Measurements from ENCODE around the gene HIP1.
A peak's percentile ranks its signal among the peaks of the same experiment; 100 is the strongest.
"Not testable (repeated sequence)": the region's sequence is repeated elsewhere in the genome, so short reads cannot be mapped to it uniquely, and the experiment has no call there.

HIP1 gene

GRCh38 chr7:75518842-75519241 is 219.9 kb downstream of the HIP1 start:
- peaks cover 35% of the 10 kb centered on the region for H3K36me3 ChIP-seq (ENCODE audit: control insufficient read depth, insufficient read depth, low read length, severe bottlenecking)
- DNase-seq (ENCODE audit: low read depth); H3K9ac ChIP-seq (ENCODE audit: low read length); H3K4me3 ChIP-seq (ENCODE audit: low read length); H3K9me3 ChIP-seq (ENCODE audit: control insufficient read depth, low read length); H3K27me3 ChIP-seq (replicated peaks; ENCODE audit: control insufficient read depth, insufficient read depth, low read length); H3K4me1 ChIP-seq (ENCODE audit: control insufficient read depth, insufficient read depth, low read length): not testable (repeated sequence)

- not testable (repeated sequence) for H3K9ac ChIP-seq (ENCODE audit: low read length); H3K4me3 ChIP-seq (ENCODE audit: low read length); H3K4me1 ChIP-seq (ENCODE audit: control insufficient read depth, insufficient read depth, low read length); DNase-seq (ENCODE audit: low read depth); H3K36me3 ChIP-seq (ENCODE audit: control insufficient read depth, insufficient read depth, low read length, severe bottlenecking); H3K9me3 ChIP-seq (ENCODE audit: control insufficient read depth, low read length); H3K27me3 ChIP-seq (replicated peaks; ENCODE audit: control insufficient read depth, insufficient read depth, low read length)
Observed at GRCh38 chr7:75509033-75509432, 229.7 kb downstream of the HIP1 start.

- not testable (repeated sequence) for H3K36me3 ChIP-seq (ENCODE audit: control insufficient read depth, insufficient read depth, low read length, severe bottlenecking); H3K4me3 ChIP-seq (ENCODE audit: low read length); H3K9ac ChIP-seq (ENCODE audit: low read length); H3K9me3 ChIP-seq (ENCODE audit: control insufficient read depth, low read length); H3K27me3 ChIP-seq (replicated peaks; ENCODE audit: control insufficient read depth, insufficient read depth, low read length); DNase-seq (ENCODE audit: low read depth); H3K4me1 ChIP-seq (ENCODE audit: control insufficient read depth, insufficient read depth, low read length)
Observed at GRCh38 chr7:75492020-75492419, 246.7 kb downstream of the HIP1 start, which contains the start of gene SPDYE5. SPDYE5 (plus strand) TSS chr7:75492320; CDS start chr7:75494048, 1,728 bp downstream.

- H3K9me3 ChIP-seq (ENCODE audit: control insufficient read depth, low read length); H3K4me1 ChIP-seq (ENCODE audit: control insufficient read depth, insufficient read depth, low read length); H3K36me3 ChIP-seq (ENCODE audit: control insufficient read depth, insufficient read depth, low read length, severe bottlenecking); H3K27me3 ChIP-seq (replicated peaks; ENCODE audit: control insufficient read depth, insufficient read depth, low read length): not testable (repeated sequence)
- peak within 1 kb of the TSS; percentile 87 for H3K4me3 ChIP-seq (ENCODE audit: low read length)
- peak within 1 kb of the TSS; percentile 92 for H3K9ac ChIP-seq (ENCODE audit: low read length)
- DNase-seq (ENCODE audit: low read depth), result peak; percentile 89
Observed at GRCh38 chr7:75485979-75486643, 252.6 kb downstream of the HIP1 start, which contains the start of gene POM121C. POM121C (minus strand) TSS chr7:75486299; CDS start chr7:75441496, 44,803 bp downstream.

- H3K9ac ChIP-seq (ENCODE audit: low read length), result peak overlapping the region; percentile 92
- peak overlapping the region; percentile 87 for H3K4me3 ChIP-seq (ENCODE audit: low read length)
- not testable (repeated sequence) for H3K36me3 ChIP-seq (ENCODE audit: control insufficient read depth, insufficient read depth, low read length, severe bottlenecking); H3K9me3 ChIP-seq (ENCODE audit: control insufficient read depth, low read length); H3K27me3 ChIP-seq (replicated peaks; ENCODE audit: control insufficient read depth, insufficient read depth, low read length); H3K4me1 ChIP-seq (ENCODE audit: control insufficient read depth, insufficient read depth, low read length)
- DNase-seq (ENCODE audit: low read depth), result peak; percentile 5
Observed at GRCh38 chr7:75485355-75485978, 253.3 kb downstream of the HIP1 start.
